ENCODE results near the gene BRD1. TPM values are rescaled to one million over a fixed set of nuclear protein-coding genes. Genes with fewer than 3 reads are reported as not detected.

Gene BRD1
- total RNA-seq, 1 experiment from 2014 or later, result 28.2 TPM

DNA sequence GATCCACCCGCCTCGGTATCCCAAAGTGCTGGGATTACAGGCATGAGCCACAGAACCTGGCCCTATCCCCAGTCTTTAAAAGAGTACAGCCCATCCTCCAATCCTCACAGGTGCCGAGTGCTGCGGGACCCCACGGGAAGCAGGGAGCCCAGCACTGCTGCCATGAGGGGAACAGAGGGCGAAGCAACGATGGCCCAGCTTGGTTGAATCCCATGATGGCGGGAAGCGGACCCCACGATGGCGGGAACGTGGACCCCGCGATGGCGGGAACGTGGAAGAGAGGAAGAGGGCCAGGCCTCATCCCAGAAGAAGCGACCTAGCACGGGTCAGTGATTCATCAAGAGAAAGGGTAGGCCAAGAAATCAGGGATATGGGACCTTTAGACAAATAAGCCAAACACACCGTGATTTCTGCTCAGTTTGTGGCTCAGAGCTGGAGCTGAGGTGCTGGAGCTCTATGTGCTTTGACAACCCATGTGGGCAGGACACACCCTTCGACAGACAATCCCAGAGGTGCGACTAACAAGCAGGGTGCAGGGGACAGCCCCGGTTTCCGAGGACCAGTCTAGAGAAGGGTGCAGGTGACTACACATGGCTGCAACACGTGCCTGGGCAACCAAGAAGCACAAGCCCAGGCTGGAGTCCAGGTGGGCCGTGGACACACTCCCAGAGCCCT lies 30.9 kb downstream of the BRD1 start:
- H3K27me3 ChIP-seq (replicated peaks), result no peaks in the 10 kb centered on the region
- no peak overlapping the region for H3K27ac ChIP-seq
- no peaks in the 10 kb centered on the region for H3K4me1 ChIP-seq (replicated peaks)
- H3K36me3 ChIP-seq, result peaks cover 100% of the 10 kb centered on the region
- no peak overlapping the region for H3K4me3 ChIP-seq
- no peak for DNase-seq (ENCODE audit: low read depth in 1 of 2, low spot score in 2 of 2)
- H3K9me3 ChIP-seq (replicated peaks), result no peaks in the 10 kb centered on the region

DNA sequence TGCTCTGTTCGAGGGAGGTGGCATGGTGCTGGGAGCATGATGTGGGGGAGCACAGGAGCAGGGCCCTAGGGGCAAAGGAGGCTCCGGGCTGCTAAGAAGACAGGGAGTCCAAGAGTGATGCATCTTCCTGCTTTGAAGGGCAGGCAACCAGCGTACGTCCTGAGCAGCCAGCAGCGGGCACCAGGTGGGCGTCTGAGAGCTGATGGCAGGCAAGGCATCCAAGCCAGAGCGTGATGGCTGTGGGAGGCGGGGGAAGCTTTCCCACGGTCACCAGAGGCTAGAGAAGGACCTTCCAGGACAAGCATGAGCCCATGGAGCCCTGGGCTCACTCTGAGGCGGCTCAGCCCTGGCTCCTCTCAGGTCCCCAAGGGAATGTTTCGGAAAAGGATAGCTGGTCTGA lies 32.2 kb downstream of the BRD1 start:
- Histone ChIP-seq H3K4me1 (replicated peaks) (no peaks in the 10 kb centered on the region), H3K4me3 (no peak overlapping the region), H3K9me3 (replicated peaks) (no peaks in the 10 kb centered on the region), H3K27ac (no peak overlapping the region), H3K27me3 (replicated peaks) (no peaks in the 10 kb centered on the region), H3K36me3 (peaks cover 100% of the 10 kb centered on the region)
- DNase-seq (ENCODE audit: low read depth in 1 of 2, low spot score in 2 of 2), result no peak

DNA sequence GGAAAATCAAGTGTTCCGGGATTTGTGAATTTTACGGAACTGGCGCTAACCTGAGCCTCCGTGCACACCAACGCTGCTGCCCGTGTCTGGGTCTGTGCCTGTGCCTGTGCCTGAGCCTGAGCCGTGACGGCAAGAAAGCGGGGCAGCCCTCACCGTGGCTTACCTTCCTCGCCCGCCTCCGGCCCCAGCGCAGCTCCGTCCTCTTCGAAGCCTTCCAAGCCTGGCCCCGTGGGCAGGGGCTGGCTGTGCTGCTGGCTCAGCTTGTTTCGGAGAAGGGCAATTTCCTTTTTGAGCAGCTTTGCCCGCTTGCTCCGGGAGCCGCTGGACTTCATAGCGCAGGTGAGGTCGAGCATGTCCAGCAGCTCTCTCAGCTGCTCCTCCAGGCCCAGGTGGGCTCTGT lies 33.8 kb downstream of the BRD1 start:
- DNase-seq (ENCODE audit: low read depth in 1 of 2, low spot score in 2 of 2), result no peak
- no peaks in the 10 kb centered on the region for H3K9me3 ChIP-seq (replicated peaks)
- H3K36me3 ChIP-seq, result peaks cover 100% of the 10 kb centered on the region
- H3K27me3 ChIP-seq (replicated peaks), result no peaks in the 10 kb centered on the region
- no peak overlapping the region for H3K27ac ChIP-seq
- no peak overlapping the region for H3K4me3 ChIP-seq
- no peaks in the 10 kb centered on the region for H3K4me1 ChIP-seq (replicated peaks)

- H3K27ac ChIP-seq, result no peak overlapping the region
- DNase-seq (ENCODE audit: low read depth in 1 of 2, low spot score in 2 of 2), result no peak
- H3K4me1 ChIP-seq (replicated peaks), result no peaks in the 10 kb centered on the region
- no peaks in the 10 kb centered on the region for H3K27me3 ChIP-seq (replicated peaks)
- peaks cover 99% of the 10 kb centered on the region for H3K36me3 ChIP-seq
- no peaks in the 10 kb centered on the region for H3K9me3 ChIP-seq (replicated peaks)
- H3K4me3 ChIP-seq, result no peak overlapping the region
These were observed 34.4 kb downstream of the BRD1 start for GRCh38 chr22:49793296-49793695.

DNA sequence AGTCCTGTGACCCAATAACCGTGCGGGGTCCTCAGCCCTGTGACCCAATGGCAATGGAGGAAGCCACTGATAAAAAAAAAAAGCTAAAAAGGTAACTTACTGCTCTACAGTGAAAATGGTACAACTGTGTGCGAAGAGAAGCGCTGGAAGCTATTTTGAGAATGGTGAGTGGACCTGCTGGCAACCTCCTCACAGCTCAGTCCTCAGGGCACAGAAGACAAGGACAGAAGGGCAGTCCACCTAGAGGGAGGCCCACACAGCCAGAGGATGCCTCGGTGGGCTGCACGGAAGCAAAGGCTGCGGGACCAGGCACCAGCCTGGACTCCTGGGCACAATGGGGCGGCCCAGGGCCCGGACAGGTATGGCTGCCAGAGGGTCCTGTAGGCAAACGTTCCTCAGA lies 35.6 kb downstream of the BRD1 start:
- H3K27ac ChIP-seq, result no peak overlapping the region
- DNase-seq (ENCODE audit: low read depth in 1 of 2, low spot score in 2 of 2), result no peak
- H3K27me3 ChIP-seq (replicated peaks), result no peaks in the 10 kb centered on the region
- no peaks in the 10 kb centered on the region for H3K4me1 ChIP-seq (replicated peaks)
- no peaks in the 10 kb centered on the region for H3K9me3 ChIP-seq (replicated peaks)
- peaks cover 96% of the 10 kb centered on the region for H3K36me3 ChIP-seq
- no peak overlapping the region for H3K4me3 ChIP-seq

GRCh38 chr22:49791682-49792081 lies 36.0 kb downstream of the BRD1 start:
- DNase-seq (ENCODE audit: low read depth in 1 of 2, low spot score in 2 of 2), result no peak
- Histone ChIP-seq H3K27me3 (replicated peaks) (no peaks in the 10 kb centered on the region), H3K27ac (no peak overlapping the region), H3K9me3 (replicated peaks) (no peaks in the 10 kb centered on the region), H3K36me3 (peaks cover 96% of the 10 kb centered on the region), H3K4me3 (no peak overlapping the region), H3K4me1 (replicated peaks) (no peaks in the 10 kb centered on the region)

DNA sequence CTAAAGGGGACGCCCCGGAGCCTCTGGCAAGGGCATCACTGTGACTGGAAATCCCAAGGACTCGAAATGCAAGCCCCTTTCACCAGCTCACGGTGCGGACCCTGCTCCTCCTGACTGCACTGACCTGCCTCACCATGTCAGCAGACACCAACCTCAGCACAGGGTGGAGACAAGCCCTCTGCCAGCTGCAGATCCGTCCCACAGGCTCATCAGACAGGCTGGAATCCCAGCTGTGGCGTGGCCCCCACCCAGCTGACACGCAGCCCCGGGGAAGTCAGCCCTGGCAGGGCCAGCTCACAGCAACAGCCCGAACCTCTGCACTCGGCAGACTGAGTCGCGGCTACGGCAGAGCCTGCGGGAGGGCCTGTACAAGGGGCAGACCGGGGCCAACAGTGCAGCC lies 36.8 kb downstream of the BRD1 start:
- Histone ChIP-seq H3K9me3 (replicated peaks) (no peaks in the 10 kb centered on the region), H3K27me3 (replicated peaks) (no peaks in the 10 kb centered on the region), H3K4me1 (replicated peaks) (no peaks in the 10 kb centered on the region), H3K36me3 (peaks cover 95% of the 10 kb centered on the region), H3K27ac (no peak overlapping the region), H3K4me3 (no peak overlapping the region)
- DNase-seq (ENCODE audit: low read depth in 1 of 2, low spot score in 2 of 2), result no peak

DNA sequence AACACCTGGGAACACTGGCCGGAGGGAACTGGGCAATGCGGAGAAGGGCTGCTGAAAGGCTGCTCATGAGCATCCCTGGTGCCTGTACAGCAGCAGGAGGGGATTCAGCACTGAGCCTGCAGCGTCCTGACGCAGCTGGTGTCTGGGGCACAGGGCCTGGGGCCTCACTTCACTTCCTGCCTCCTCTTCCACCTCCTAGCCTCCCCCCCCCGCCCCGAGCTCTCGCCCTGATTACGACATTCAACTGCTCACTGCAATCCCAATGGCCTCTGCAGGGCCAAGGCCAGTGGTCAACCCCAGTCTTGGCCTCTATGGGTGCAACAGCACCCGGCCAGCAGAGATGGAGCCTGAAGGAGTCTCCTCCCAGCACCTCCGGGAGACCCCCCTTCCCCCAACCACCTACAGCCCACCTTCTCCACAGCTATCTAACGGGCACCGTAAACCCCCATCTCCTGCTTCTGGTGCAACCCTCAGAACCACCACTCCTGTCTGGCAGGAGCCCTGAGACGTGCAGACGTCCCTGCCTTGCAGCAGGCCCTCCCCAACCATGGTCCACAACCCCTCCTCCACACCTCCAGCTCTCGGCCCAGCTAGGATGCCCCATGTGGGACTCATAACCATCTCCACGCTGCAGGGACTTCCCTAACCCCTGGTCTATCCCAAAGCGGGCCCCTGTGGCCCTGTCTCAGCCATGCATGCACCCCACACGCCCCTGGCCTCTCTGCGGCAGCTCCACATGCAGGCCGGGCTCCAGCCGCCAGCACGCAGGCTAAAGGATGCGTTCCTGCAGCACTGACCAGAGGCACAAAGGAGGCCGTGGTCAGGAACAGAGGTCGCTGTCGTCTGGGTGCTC lies 38.2 kb downstream of the BRD1 start:
- no peak overlapping the region for H3K27ac ChIP-seq
- H3K4me1 ChIP-seq (replicated peaks), result no peaks in the 10 kb centered on the region
- peaks cover 94% of the 10 kb centered on the region for H3K36me3 ChIP-seq
- no peaks in the 10 kb centered on the region for H3K9me3 ChIP-seq (replicated peaks)
- DNase-seq (ENCODE audit: low read depth in 1 of 2, low spot score in 2 of 2), result no peak
- no peaks in the 10 kb centered on the region for H3K27me3 ChIP-seq (replicated peaks)
- H3K4me3 ChIP-seq, result no peak overlapping the region

- no peaks in the 10 kb centered on the region for H3K27me3 ChIP-seq (replicated peaks)
- DNase-seq (ENCODE audit: low read depth in 1 of 2, low spot score in 2 of 2), result no peak
- H3K4me1 ChIP-seq (replicated peaks), result no peaks in the 10 kb centered on the region
- H3K9me3 ChIP-seq (replicated peaks), result no peaks in the 10 kb centered on the region
- no peak overlapping the region for H3K4me3 ChIP-seq
- H3K36me3 ChIP-seq, result peaks cover 91% of the 10 kb centered on the region
- H3K27ac ChIP-seq, result no peak overlapping the region
These were observed 39.2 kb downstream of the BRD1 start for GRCh38 chr22:49788504-49788903.

- H3K36me3 ChIP-seq, result peaks cover 89% of the 10 kb centered on the region
- H3K4me1 ChIP-seq (replicated peaks), result no peaks in the 10 kb centered on the region
- no peak overlapping the region for H3K4me3 ChIP-seq
- no peaks in the 10 kb centered on the region for H3K9me3 ChIP-seq (replicated peaks)
- DNase-seq (ENCODE audit: low read depth in 1 of 2, low spot score in 2 of 2), result no peak
- no peak overlapping the region for H3K27ac ChIP-seq
- no peaks in the 10 kb centered on the region for H3K27me3 ChIP-seq (replicated peaks)
These were observed 39.8 kb downstream of the BRD1 start for GRCh38 chr22:49787861-49788260.

DNA sequence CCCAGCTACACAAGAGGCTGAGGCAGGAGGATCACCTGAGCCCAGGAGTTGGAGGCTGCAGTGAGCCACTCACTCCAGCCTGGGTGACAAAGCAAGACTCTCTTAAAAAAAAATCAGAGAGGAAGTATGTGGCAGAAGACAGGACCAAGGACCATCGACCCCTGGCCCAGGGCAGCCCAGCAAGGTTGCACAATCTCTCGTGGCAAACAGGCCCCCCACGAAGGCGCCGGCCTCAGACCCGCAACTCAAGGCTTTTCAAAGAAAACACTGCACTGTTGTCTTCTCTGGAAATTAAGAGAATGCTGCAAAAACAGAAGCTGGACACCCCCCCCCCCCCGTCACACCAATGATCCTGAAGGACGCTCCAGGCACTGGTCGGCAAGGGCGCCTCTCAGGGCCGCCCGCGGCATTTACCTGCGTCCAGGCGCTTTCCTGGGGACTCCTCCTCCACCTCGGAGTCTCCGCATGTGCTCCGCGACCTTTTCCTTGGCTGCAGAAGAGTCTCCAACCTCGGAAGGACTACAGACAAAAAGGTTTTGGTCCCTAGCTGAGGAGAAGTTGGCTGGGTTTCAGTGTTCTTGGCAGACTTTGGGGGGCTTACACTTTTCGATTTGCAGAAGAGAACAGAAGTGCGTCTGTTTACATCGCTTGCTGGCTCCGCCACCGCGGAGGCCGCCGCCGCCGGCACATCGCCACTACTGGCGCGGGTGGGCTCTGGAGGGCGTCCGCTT lies 40.5 kb downstream of the BRD1 start:
- H3K27me3 ChIP-seq (replicated peaks), result no peaks in the 10 kb centered on the region
- H3K27ac ChIP-seq, result no peak overlapping the region
- H3K36me3 ChIP-seq, result peaks cover 82% of the 10 kb centered on the region
- H3K4me3 ChIP-seq, result no peak overlapping the region
- H3K4me1 ChIP-seq (replicated peaks), result no peaks in the 10 kb centered on the region
- DNase-seq (ENCODE audit: low read depth in 1 of 2, low spot score in 2 of 2), result no peak
- H3K9me3 ChIP-seq (replicated peaks), result no peaks in the 10 kb centered on the region

GRCh38 chr22:49785841-49786471 lies 41.7 kb downstream of the BRD1 start:
- Histone ChIP-seq H3K4me1 (replicated peaks) (no peaks in the 10 kb centered on the region), H3K27me3 (replicated peaks) (no peaks in the 10 kb centered on the region), H3K9me3 (replicated peaks) (no peaks in the 10 kb centered on the region), H3K36me3 (peaks cover 76% of the 10 kb centered on the region), H3K4me3 (no peak overlapping the region), H3K27ac (no peak overlapping the region)
- DNase-seq (ENCODE audit: low read depth in 1 of 2, low spot score in 2 of 2), result no peak

GRCh38 chr22:49785046-49785521 lies 42.6 kb downstream of the BRD1 start:
- Histone ChIP-seq H3K4me1 (replicated peaks) (no peaks in the 10 kb centered on the region), H3K27ac (no peak overlapping the region), H3K9me3 (replicated peaks) (no peaks in the 10 kb centered on the region), H3K4me3 (no peak overlapping the region), H3K36me3 (peaks cover 67% of the 10 kb centered on the region), H3K27me3 (replicated peaks) (no peaks in the 10 kb centered on the region)
- DNase-seq (ENCODE audit: low read depth in 1 of 2, low spot score in 2 of 2), result no peak
